ENCODE results near the gene CDC42.
A peak's percentile ranks its signal among the peaks of the same experiment; 100 is the strongest.

Gene CDC42

DNA sequence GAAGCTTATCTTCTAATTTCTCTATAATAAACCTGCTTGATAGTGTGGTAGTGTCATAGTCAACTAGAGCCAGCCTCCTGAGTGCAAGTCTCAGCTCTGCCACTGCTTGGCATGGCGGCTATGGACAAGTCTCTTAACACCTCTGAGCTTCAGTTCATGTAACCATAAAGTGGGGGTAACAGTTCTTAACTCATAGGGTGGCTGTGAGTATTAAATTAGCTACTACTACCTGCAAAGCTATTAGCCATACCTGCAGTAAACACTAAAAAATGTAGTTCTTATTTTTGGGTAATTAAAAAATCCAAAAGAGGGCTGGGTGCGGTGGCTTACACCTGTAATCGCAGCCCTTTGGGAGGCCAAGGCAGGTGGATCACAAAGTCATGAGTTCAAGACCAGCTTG lies 2.2 kb upstream of the CDC42 start:
- Mint-ChIP-seq H3K9me3 (peaks cover 3 to 4% of the 10 kb centered on the region in 2 donors), H3K27ac (no peak overlapping the region), H3K27me3 (no peaks in the 10 kb centered on the region), H3K4me3 (no peak overlapping the region), H3K4me1 (peaks cover 67% of the 10 kb centered on the region)
- DNase-seq, result no peak
- no peak for ATAC-seq

DNA sequence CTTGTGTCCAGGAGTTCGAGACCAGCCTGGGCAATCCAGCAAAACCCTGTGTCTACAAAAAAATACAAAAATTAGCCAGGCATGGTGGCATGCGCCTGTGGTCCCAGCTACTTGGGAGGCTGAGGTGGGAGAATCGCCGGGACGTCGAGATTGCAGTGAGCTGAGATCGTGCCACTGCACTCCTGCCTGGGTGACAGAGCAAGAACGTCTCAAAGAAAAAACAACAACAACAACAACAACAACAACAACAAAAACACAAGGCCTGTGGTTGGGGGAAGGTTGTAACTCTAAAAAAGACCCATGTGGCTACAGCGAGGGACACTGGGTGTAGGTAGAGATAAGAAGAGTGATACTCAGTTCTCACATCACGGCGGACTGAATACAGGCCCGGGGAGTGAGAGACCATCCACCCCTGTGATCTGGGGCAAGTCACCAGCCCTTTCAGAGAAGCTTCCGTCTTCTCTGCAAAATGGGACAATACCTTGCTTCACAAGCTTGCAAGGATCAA lies 848 bp upstream of the CDC42 start:
- Mint-ChIP-seq H3K27ac (peak overlapping the region; percentile 52 to 99), H3K4me1 (peaks cover 74% of the 10 kb centered on the region), H3K4me3 (peak overlapping the region; percentile 87 to 96), H3K27me3 (no peaks in the 10 kb centered on the region), H3K9me3 (no peaks in the 10 kb centered on the region)
- DNase-seq, result no peak
- no peak for ATAC-seq

DNA sequence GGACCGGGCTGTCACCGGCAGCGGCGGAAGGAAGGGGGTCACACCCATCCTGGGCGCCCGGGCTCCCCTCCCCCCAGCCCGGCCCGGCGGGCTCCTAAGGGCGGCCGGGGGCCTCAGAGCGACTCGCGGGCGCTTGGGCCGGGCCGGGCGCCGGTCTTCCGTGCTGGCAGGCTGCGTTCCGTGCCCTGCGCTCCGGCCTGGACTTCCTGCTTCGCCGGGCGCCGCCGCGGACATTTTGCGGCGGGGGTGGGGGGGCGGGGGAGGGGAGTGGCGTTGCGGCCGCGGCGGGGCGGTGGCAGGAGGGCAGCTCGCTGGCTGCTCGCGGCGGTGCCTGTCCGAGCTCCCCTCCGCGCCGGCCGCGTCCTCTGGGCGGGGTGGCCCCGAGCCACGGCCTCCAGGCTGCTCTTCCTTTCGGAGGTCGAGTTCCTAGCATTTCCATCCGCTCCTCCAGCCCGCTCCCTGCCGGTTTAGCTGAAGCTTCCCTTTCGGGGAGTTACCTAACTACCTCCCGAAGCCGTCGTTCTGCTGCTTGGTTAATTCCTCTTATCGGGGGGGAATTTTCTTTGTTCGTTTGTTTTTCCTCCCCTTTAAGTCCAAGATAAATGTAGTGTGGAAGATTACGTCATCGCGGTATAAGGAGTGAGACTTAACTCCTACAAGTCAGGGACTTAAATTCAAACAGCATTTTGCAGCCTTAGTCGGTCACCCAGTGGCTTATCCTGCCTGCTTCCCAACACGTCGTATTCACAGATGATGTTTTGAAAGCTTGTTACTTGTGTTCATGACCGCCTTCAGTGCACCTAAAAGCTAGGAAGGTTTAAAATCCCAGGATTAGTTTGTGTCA lies 730 bp downstream of the CDC42 start:
- H3K9me3 Mint-ChIP-seq, result no peaks in the 10 kb centered on the region
- peak overlapping the region; percentile 98 for H3K27ac Mint-ChIP-seq
- peaks cover 74% of the 10 kb centered on the region for H3K4me1 Mint-ChIP-seq
- ATAC-seq, result peak; percentile 51
- H3K27me3 Mint-ChIP-seq, result no peaks in the 10 kb centered on the region
- DNase-seq, result peak; percentile 59 to 61
- peak overlapping the region; percentile 92 to 93 for H3K4me3 Mint-ChIP-seq

DNA sequence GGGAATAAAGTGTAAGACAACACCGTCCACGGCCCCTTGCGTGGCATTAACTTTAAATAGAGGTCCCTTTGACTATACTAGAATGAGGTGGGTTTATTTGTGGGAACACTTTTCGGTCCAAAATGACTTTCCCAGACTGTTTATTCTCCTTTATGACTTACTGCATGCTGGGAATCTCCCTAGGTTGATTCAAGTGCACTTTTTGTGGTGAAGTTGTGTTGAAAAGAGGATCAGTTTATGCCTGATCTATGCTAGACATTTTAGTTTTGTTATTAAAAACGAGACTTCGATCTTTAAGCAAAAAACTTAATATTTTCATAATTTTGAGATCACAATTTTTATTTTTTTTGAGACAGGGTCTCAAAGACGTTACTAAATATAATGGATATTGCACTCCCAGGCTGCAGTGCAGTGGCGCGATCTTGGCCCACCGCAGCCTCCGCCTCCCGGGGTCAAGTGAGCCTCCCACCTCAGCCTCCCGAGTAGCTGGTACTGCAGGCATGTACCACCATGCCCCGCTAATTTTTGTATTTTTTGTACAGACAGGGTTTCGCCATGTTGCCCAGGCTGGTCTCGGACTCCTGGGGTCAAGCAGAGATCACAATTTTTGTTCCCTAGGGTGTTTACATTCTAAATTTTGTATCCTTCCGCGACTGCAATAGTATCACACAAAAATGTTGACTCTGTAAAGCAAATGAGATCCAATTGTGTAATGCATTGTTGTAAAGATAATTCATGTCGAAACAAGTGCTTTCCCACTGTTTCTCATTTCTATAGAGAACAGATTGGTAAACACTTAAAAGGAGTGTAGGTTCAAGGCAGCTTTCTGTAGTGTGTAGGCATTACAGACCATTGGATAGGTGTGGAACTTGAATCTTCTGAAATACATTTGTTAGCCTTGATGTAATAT lies 1.6 kb downstream of the CDC42 start:
- peaks cover 66% of the 10 kb centered on the region for H3K4me1 Mint-ChIP-seq
- ATAC-seq, result peak; percentile 29

DNA sequence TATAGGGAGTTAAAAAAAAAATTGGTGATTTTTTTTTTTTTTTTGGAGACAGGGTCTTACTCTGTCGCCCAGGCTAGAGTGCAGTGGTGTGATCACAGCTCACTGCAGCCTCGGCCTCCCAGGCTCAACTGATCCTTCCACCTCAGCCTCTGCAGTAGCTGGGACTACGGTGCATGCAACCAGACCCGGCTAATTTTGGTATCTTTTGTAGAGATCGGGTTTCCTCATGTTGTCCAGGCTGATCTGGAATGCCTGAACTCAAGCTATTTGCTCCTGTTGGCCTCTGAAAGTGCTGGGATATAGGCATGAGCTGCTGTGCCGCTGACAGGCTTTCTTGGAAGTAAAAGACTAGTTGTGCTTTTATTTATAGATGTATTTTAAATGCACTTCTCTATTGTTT lies 3.0 kb downstream of the CDC42 start:
- Mint-ChIP-seq H3K27me3 (no peaks in the 10 kb centered on the region), H3K4me1 (peaks cover 75% of the 10 kb centered on the region), H3K9me3 (no peaks in the 10 kb centered on the region), H3K27ac (peak overlapping the region; percentile 54 to 61), H3K4me3 (peak overlapping the region; percentile 75 to 78)
- DNase-seq (no peak), ATAC-seq (no peak)

More for the DNA sequence above, 1.6 kb downstream of the CDC42 start:
- H3K27ac Mint-ChIP-seq, result peak overlapping the region; percentile 98
- H3K9me3 Mint-ChIP-seq, result no peaks in the 10 kb centered on the region
- no peak for DNase-seq
- peak overlapping the region; percentile 92 to 93 for H3K4me3 Mint-ChIP-seq
- H3K27me3 Mint-ChIP-seq, result no peaks in the 10 kb centered on the region

DNA sequence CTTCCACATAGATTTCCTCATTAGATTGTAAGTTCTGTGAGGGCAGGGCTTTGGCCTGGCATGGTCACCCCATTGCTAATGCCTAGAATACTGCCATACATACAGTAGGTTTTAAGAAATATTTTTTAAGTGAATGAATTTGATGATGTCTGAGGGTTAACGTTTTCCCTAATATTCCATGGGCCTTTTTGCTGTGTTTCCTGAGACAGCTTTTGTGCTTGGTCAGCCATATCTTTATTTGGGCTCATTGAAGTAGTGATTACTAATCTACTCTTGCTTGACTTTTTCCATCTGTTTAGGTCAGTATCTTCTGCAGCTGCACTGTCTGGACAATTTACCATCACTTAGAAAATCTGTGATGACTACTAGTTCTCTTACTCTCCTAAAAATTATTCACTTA lies 3.5 kb downstream of the CDC42 start:
- DNase-seq (no peak), ATAC-seq (no peak)
- Mint-ChIP-seq H3K9me3 (no peaks in the 10 kb centered on the region), H3K4me1 (peaks cover 81% of the 10 kb centered on the region), H3K27ac (no peak overlapping the region), H3K4me3 (peak overlapping the region; percentile 54 to 77), H3K27me3 (no peaks in the 10 kb centered on the region)

DNA sequence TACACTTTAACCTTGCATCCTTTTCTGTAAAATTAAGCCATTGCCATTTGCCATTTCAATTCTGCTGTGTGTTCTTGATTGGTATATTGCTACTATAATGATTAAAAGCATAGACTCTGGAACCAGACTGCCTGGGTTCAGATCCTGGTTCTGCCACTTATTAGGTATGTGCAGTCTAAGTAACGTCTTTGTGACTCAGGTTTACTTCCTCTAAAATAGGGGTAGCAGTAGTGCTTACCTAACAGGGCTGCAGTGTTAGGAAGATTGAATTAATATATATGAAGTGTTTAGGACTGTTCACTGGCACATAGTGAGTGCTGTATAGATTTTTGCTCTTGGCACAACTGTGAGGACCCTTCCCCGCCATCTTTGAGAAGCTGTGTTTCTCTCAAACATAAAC lies 4.4 kb downstream of the CDC42 start:
- Mint-ChIP-seq H3K9me3 (no peaks in the 10 kb centered on the region), H3K4me3 (peak overlapping the region; percentile 45 to 61), H3K27ac (peak overlapping the region; percentile 50 to 80), H3K27me3 (no peaks in the 10 kb centered on the region), H3K4me1 (peaks cover 81% of the 10 kb centered on the region)
- ATAC-seq (no peak), DNase-seq (no peak)

DNA sequence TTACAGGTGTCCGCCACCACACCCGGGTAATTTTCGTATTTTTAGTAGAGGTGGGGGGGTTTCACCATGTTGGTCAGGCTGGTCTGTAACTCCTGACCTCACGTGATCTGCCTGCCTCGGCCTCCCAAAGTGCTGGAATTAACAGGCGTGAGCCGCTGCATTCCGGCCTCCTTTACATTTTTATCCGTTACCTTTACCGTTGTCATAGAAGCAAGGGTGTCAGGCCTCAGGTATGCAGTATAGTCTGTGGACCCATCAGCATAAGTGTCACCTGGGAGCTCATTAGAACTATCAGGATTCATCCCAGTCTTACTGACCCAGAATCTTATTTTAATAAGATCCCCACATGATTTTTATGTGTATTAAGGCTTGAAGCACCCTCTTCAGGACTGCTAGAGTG lies 5.4 kb downstream of the CDC42 start:
- Mint-ChIP-seq H3K9me3 (no peaks in the 10 kb centered on the region), H3K4me3 (peak overlapping the region in 1 of 2 donors; percentile 61), H3K27me3 (no peaks in the 10 kb centered on the region), H3K27ac (no peak overlapping the region), H3K4me1 (peaks cover 84% of the 10 kb centered on the region)
- DNase-seq (no peak), ATAC-seq (no peak)

DNA sequence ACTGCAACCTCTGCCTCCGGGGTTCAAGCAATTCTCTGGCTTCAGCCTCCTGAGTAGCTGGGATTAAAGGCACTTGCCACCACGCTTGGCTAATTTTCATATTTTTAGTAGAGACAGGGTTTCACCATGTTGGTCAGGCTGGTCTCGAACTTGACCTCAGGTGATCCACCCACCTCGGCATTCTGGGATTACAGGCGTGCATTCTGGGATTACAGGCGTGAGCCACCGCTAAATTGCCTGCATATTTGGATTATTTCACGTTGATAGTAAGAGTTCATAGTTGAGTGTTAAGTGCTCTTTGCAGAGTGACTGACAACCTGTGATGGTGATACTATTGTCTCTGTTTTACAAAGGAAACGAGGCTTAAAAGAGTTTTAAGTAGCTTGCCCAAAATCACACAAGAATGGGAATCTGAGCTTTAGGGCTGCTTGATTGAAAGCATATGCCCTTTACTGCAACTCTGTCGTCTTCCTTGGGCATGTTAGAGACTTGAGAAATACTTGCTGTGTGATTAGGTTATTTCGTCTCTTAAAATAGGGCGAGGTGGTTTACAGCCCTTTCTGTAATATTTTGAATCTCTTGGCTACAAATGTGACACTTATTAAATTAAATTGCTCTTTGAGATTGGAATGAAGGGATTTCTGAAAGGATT lies 12.4 kb downstream of the CDC42 start:
- Mint-ChIP-seq H3K4me1 (peaks cover 95% of the 10 kb centered on the region), H3K4me3 (peak overlapping the region; percentile 35 to 56), H3K27me3 (no peaks in the 10 kb centered on the region), H3K9me3 (peaks cover 0 to 2% of the 10 kb centered on the region in 2 donors), H3K27ac (peak overlapping the region; percentile 49 to 74)
- DNase-seq (no peak), ATAC-seq (no peak)

DNA sequence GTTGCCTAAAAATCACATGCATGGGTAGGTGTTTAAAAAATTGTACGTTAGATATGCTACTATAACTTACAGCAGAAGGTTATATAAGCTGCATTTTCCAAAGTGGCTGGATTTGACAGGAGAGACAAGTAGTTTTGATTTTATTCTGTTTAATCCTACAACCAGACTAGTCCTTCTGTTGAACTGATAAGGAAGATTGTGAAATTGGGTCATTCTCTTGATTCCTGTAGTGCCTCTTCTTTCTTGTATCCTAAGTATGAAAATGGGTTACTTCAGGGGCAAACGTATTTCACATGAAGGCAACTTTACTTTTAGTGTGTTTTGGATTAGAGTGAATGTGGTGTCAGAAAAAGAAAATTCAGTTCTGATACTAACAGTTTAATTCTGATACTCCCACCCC lies 19.0 kb downstream of the CDC42 start:
- DNase-seq (no peak), ATAC-seq (no peak)
- H3K4me3 Mint-ChIP-seq, result no peak overlapping the region
- H3K4me1 Mint-ChIP-seq, result peaks cover 91% of the 10 kb centered on the region
- no peaks in the 10 kb centered on the region for H3K27me3 Mint-ChIP-seq
- peak overlapping the region; percentile 57 to 89 for H3K27ac Mint-ChIP-seq
- H3K9me3 Mint-ChIP-seq, result peaks cover 0 to 7% of the 10 kb centered on the region in 2 donors

DNA sequence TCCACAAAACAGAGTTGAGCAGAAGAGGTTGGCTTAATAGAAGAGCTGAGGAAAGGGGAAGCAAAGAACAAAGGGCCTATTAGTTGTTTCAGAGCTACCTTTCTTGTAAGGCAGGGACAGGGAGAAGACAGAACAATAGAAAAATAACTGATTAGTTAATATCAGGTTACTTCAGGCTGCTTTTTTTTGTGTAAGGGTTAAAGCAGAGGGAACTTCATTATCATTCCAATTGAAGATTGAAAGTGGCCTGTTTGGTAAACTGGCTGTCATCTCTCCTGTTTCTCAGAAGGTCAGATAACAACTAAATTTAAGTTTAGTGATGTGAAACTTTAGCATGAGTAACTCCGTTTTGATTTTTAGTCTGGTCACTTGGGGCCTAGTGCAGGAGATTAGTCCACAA lies 22.3 kb downstream of the CDC42 start:
- peak overlapping the region in 1 of 2 donors; percentile 47 for H3K27ac Mint-ChIP-seq
- no peak for DNase-seq
- H3K4me3 Mint-ChIP-seq, result peak overlapping the region; percentile 11 to 24
- ATAC-seq, result no peak
- H3K4me1 Mint-ChIP-seq, result peaks cover 94% of the 10 kb centered on the region
- H3K27me3 Mint-ChIP-seq, result no peaks in the 10 kb centered on the region
- peaks cover 0 to 6% of the 10 kb centered on the region in 2 donors for H3K9me3 Mint-ChIP-seq

DNA sequence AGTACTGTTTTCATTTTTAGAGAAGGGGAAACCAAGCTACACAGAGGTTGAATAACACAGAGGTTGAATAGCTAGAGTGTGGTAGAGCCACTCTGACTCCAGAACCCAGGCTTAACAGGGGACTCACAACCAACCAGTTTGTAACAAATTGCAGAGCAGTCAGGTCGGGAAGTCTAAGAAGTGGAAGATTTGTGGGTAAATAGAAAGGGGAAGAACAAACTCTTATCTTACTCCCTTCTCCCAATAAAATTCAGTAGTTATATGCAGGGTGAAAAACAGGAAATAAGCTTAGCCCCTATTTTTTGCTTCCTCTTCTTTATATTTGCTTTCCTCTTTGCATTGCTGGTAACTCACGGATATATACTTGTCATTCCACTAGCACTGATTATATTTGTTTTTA lies 23.2 kb downstream of the CDC42 start:
- Mint-ChIP-seq H3K27me3 (no peaks in the 10 kb centered on the region), H3K27ac (peak overlapping the region; percentile 26 to 60), H3K4me1 (peaks cover 87% of the 10 kb centered on the region), H3K9me3 (no peaks in the 10 kb centered on the region), H3K4me3 (peak overlapping the region in 1 of 2 donors; percentile 1)
- ATAC-seq (no peak), DNase-seq (no peak)

DNA sequence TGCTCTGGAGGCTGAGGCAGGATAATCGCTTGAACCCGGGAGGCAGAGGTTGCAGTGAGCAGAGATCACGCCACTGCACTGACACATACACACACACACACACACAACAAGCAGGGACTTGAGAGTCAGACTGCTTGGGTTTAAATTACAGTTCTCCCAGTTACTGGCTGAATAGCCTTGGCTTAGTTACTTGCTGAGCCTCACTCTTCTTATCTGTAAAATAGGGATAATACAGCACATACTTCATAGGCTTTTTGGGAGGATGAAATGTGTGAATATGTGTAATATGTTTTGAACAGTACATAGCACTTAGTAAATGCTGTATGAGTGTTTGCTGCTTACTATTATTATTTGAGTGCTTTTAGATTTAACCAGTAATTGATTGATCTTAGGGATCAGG lies 23.8 kb downstream of the CDC42 start:
- no peak for DNase-seq
- Mint-ChIP-seq H3K4me1 (peaks cover 84% of the 10 kb centered on the region), H3K4me3 (peak overlapping the region; percentile 16 to 70), H3K9me3 (no peaks in the 10 kb centered on the region), H3K27ac (peak overlapping the region in 1 of 2 donors; percentile 64), H3K27me3 (no peaks in the 10 kb centered on the region)
- no peak for ATAC-seq

DNA sequence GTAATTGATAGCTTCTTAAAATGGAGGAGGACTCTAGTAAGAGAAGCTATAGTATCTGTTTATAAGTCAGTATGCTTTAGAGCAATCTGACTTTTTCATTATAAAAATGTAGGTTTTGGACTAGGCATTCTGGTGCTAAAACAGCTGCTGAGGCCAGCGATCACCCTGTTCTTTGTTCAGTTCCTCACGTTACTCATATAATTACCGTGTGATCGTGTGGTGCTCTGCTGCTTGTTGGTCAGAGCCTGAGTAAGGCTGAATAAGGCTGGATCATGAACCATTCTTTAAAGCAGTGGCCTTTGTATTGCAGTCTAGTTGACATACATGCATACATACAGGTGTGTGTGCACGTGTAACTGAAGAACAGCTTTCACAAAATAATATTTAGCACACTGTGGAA lies 25.2 kb downstream of the CDC42 start:
- no peak for DNase-seq
- Mint-ChIP-seq H3K4me3 (no peak overlapping the region), H3K27ac (no peak overlapping the region), H3K27me3 (no peaks in the 10 kb centered on the region), H3K9me3 (no peaks in the 10 kb centered on the region), H3K4me1 (peaks cover 70% of the 10 kb centered on the region)
- ATAC-seq, result peak; percentile 60

DNA sequence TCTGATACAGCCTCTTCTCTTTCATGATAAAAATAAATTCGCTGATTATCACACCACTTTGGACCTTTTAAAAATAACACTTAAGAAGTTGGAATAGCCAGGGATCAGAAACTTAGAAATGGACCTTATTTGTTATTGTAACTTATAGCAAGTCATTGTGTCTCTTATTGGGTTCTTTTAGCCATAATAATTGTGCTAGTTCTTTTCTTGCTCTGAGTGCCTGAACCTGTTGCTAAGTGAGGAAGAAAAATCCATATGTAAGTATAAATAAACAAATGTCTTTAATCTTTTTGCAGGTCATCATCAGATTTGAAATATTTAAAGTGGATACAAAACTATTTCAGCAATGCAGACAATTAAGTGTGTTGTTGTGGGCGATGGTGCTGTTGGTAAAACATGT lies 25.6 kb downstream of the CDC42 start:
- Mint-ChIP-seq H3K27ac (peak overlapping the region in 1 of 2 donors; percentile 57), H3K27me3 (no peaks in the 10 kb centered on the region), H3K4me1 (peaks cover 66% of the 10 kb centered on the region), H3K9me3 (no peaks in the 10 kb centered on the region), H3K4me3 (no peak overlapping the region)
- DNase-seq (no peak), ATAC-seq (no peak)
